Activated CD8-positive, alpha-beta T cell treated with anti-CD3 and anti-CD28 coated beads, Interleukin-2, amount 10 ng/mL, durations not matched to agents 7 days and 5 days (primary cell): ENCODE data around the gene MORN2. TPM values are rescaled to one million over a fixed set of nuclear protein-coding genes. Genes with fewer than 3 reads are reported as not detected.

Experiments used
- ATAC-seq: fragments of 150-1000 bp; cut with Tn5 transposase; one replicate; pipeline ENCODE4 v1.10.0; 2021; ENCODE audit warnings: moderate library complexity
- CTCF ChIA-PET: fragments of 350-600 bp; sonication (Branson Sonifier 250); formaldehyde crosslinking; loops from one replicate; lab custom pipeline; 2021; ENCODE audit warnings: antibody characterized with exemption; lab: Charles Lee
- POLR2A ChIA-PET: fragments of 350-600 bp; sonication (Branson Sonifier 250); formaldehyde crosslinking; loops from one replicate; lab custom pipeline; 2021; ENCODE audit warnings: antibody characterized with exemption; lab: Charles Lee
- DNase-seq: peaks from one replicate; pipeline ENCODE4 v3.0.0-alpha.2; 2020
- H3K27ac Mint-ChIP-seq: one replicate; pipeline ENCODE4 v1.8.0; 2021; ENCODE audit warnings: mild to moderate bottlenecking, mixed read lengths
- H3K27me3 Mint-ChIP-seq: one replicate; pipeline ENCODE4 v1.8.0; 2021; ENCODE audit warnings: low read depth, mixed read lengths
- H3K36me3 Mint-ChIP-seq: one replicate; pipeline ENCODE4 v1.8.0; 2021; ENCODE audit warnings: low read depth, mixed read lengths
- H3K4me1 Mint-ChIP-seq: one replicate; pipeline ENCODE4 v1.8.0; 2021; ENCODE audit warnings: low read depth, mixed read lengths
- H3K4me3 Mint-ChIP-seq: one replicate; pipeline ENCODE4 v1.8.0; 2021; ENCODE audit warnings: mild to moderate bottlenecking, mixed read lengths
- H3K9me3 Mint-ChIP-seq: one replicate; pipeline ENCODE4 v1.8.0; 2022; ENCODE audit warnings: mixed read lengths; ENCODE audit not compliant: insufficient read depth
- total RNA-seq, 2 experiments: library from RNA; stranded (reverse); gene quantifications; one replicate each; pipeline ENCODE4 v1.2.3, GENCODE V29; 2021

MORN2 gene
- total RNA-seq, 2 experiments from 2014 or later, result 3.3 to 3.6 TPM

DNA sequence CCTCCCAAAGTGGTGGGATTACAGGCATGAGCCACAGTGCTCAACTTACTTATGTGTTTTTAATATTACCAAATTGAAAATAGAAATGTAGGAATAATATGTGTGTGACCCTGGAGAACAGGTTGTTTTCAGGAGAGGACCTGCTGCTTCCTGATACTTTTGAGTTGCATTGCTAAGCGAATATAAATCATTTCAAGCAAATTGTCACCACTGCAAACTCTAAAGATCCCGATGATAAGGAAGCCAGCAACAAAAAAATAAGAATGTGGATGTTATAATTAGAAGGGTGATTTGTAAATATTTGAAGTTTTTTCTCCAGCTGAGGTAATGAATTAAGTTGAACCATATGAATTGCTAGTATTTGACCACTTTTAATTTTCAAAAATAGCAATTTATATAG, 54.8 kb downstream of the MORN2 start:
- DNase-seq, result no peak
- ATAC-seq, result no peak
- H3K36me3 Mint-ChIP-seq, result no peaks in the 10 kb centered on the region
- H3K27ac Mint-ChIP-seq, result no peak overlapping the region
- peaks cover 11% of the 10 kb centered on the region for H3K27me3 Mint-ChIP-seq
- ChIA-PET CTCF (no interaction called here), POLR2A (no interaction called here)
- no peaks in the 10 kb centered on the region for H3K9me3 Mint-ChIP-seq
- H3K4me3 Mint-ChIP-seq, result no peak overlapping the region
- H3K4me1 Mint-ChIP-seq, result no peaks in the 10 kb centered on the region

Other genes starting within 250 kb of the MORN2 start
- gene GALM, start 209.9 kb upstream of the MORN2 start, total RNA-seq, result 10 to 100 TPM; 27.6 TPM
- gene SRSF7, start 124.6 kb upstream of the MORN2 start, total RNA-seq, result 100 to 1,000 TPM; 348 to 356 TPM
- gene GEMIN6, start 97.8 kb upstream of the MORN2 start, total RNA-seq, result 10 to 100 TPM; 20.6 to 21.0 TPM
- gene DHX57, start within 50 bp of the MORN2 start, total RNA-seq, result 10 to 100 TPM; 13.4 to 15.3 TPM
- under 1 TPM in 1 of 2 experiments, not detected in 1; 0.08 TPM for gene ARHGEF33, start 13.9 kb downstream of the MORN2 start, total RNA-seq
- 100 to 1,000 TPM; 209 to 243 TPM for gene SOS1, start 245.1 kb downstream of the MORN2 start, total RNA-seq